Right atrium auricular region (tissue), 2 donors: Measurements from ENCODE around the gene CCT7. TPM values are rescaled to one million over a fixed set of nuclear protein-coding genes. Genes with fewer than 3 reads are reported as not detected.

ENCODE experiments used
- DNase-seq: peaks from one replicate; pipeline ENCODE4 v3.0.0-alpha.2; 2019; ENCODE audit warnings: low spot score
- H3K27ac ChIP-seq, 2 donors: fragments of 200-600 bp; sonication (generic); 1 replicate in 1 of 2; 2 replicates in 1 of 2; pipeline ENCODE4 v1.5.1; 2016 to 2019
- H3K27me3 ChIP-seq, 2 donors: fragments of 200-600 bp; sonication (generic); one replicate each; pipeline versions ENCODE4 v1.5.1 to v1.6.0; 2017 to 2019
- H3K36me3 ChIP-seq: fragments of 200-600 bp; sonication (generic); one replicate; pipeline ENCODE4 v1.5.1; 2016
- H3K4me1 ChIP-seq, 2 donors: fragments of 200-600 bp; sonication (generic); one replicate each; pipeline versions ENCODE4 v1.5.1 to v1.6.0; 2017 to 2019
- H3K4me3 ChIP-seq, 2 donors: fragments of 200-600 bp; sonication (generic); 1 replicate in 1 of 2; 2 replicates in 1 of 2; pipeline ENCODE4 v1.5.1; 2017 to 2019; ENCODE audit warnings: mild to moderate bottlenecking in 1 of 2, moderate library complexity in 1 of 2
- H3K9me3 ChIP-seq, 2 donors: fragments of 200-600 bp; sonication (generic); one replicate each; pipeline ENCODE4 v1.5.1; 2019
- total RNA-seq, 2 donors: library from RNA; depleted of rRNA; stranded (reverse); fragments of >200 nt; gene quantifications; one replicate each; pipeline ENCODE4 v1.1.0, GENCODE V29; 2016
- TF ChIP-seq, protein P1 (sequence below), 2 donors: fragments of 200-600 bp; sonication (generic); IDR thresholded peaks; one replicate each; pipeline ENCODE4 v1.5.1; 2019; ENCODE audit warnings: antibody characterized with exemption in 2 of 2

CCT7 gene
- total RNA-seq, 2 donors from 2014 or later, result 154 to 191 TPM

DNA sequence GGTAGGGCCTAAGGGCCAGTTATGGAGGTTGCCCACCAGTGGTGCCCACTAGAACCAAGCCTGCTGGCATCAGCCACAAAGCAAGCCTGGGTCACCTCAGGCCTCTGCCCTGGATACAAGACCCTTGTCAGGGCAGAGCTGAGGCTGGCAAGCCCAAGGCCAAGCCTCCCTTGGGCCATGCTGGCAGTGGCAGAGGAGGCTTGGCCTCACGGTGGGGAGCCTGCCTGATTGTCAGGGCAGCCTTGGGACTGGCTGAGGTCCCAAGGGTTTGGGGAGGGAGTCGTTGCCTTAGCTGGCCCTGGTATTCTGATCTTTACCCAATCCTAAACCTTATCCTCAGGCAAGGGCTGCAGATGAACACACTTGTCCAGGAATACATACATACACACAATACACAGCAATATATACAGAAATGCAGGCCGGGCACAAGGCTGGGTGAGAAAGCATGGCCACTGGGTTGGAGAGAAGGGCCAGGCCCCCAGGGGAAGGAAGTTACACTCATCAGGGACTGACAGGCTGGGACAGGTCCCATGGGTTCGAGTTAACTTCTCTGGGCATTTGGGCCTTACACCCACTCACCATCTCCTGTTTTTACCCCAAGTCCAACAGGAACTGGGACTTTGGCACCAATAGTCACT is 21.0 kb downstream of the CCT7 start:
- Histone ChIP-seq H3K4me1 (no peaks in the 10 kb centered on the region), H3K9me3 (no peaks in the 10 kb centered on the region), H3K27me3 (no peaks in the 10 kb centered on the region), H3K27ac (no peak overlapping the region), H3K36me3 (peaks cover 48% of the 10 kb centered on the region), H3K4me3 (no peak overlapping the region)
- TF ChIP-seq, protein P1, sequence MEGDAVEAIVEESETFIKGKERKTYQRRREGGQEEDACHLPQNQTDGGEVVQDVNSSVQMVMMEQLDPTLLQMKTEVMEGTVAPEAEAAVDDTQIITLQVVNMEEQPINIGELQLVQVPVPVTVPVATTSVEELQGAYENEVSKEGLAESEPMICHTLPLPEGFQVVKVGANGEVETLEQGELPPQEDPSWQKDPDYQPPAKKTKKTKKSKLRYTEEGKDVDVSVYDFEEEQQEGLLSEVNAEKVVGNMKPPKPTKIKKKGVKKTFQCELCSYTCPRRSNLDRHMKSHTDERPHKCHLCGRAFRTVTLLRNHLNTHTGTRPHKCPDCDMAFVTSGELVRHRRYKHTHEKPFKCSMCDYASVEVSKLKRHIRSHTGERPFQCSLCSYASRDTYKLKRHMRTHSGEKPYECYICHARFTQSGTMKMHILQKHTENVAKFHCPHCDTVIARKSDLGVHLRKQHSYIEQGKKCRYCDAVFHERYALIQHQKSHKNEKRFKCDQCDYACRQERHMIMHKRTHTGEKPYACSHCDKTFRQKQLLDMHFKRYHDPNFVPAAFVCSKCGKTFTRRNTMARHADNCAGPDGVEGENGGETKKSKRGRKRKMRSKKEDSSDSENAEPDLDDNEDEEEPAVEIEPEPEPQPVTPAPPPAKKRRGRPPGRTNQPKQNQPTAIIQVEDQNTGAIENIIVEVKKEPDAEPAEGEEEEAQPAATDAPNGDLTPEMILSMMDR (IDR thresholded peaks at IDR 0.05), result no peak
- no peak for DNase-seq

DNA sequence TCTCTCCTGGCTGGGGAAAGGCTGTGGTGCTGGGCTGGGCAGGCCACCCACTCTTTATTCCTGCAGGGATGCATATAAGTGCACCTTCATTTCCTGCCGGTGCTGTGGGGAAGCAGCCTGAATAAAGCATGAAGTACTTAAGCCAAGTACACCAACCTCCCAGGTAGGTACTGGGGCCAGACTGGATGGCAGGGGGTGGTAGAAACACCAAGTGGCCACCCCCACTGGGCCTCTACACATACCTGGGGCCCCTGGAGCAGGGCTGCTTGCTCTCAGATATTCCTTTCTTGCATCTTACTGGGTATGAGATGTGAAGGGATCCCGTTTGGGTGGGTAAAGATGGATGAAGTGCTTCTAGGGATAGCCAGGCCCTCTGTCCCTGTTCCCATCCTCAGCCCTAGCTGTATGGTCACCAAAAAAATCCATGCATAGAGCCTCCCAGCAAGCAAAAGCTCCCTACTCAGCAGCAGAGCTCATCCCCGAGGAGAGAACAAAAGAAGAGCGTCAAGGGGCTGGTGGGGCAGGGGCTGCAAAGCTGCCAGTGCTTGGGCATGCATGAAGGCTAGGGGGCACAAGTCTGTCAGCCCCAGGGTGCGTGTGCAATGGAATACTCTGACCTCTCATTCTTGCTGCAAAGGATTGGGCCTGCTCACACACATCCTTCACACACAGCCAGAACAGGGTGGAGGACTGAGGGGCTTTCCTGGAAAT is 22.0 kb downstream of the CCT7 start:
- peaks cover 38% of the 10 kb centered on the region for H3K36me3 ChIP-seq
- H3K9me3 ChIP-seq, result no peaks in the 10 kb centered on the region
- H3K4me1 ChIP-seq, result no peaks in the 10 kb centered on the region
- H3K4me3 ChIP-seq, result no peak overlapping the region
- H3K27me3 ChIP-seq, result no peaks in the 10 kb centered on the region
- no peak for DNase-seq
- TF ChIP-seq, protein P1 (IDR thresholded peaks at IDR 0.05), result no peak
- H3K27ac ChIP-seq, result no peak overlapping the region

DNA sequence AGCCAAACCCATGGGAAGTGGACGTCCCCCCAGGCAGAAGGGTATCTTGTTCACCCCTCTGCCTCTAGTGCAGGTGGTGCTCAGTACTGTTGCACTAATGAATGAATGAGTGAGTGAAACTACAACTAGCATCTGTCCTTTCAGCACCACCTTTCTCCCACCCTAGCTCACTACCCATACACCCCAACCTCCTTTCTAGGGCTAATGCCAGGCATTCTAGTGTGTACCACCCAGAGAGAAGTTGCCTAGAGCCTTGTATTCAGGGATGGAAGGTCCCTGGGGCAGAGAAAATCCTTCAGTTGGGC is 22.5 kb downstream of the CCT7 start:
- Histone ChIP-seq H3K4me1 (no peaks in the 10 kb centered on the region), H3K4me3 (no peak overlapping the region), H3K27me3 (no peaks in the 10 kb centered on the region), H3K9me3 (no peaks in the 10 kb centered on the region), H3K27ac (no peak overlapping the region), H3K36me3 (peaks cover 33% of the 10 kb centered on the region)
- TF ChIP-seq, protein P1 (IDR thresholded peaks at IDR 0.05), result no peak
- no peak for DNase-seq

DNA sequence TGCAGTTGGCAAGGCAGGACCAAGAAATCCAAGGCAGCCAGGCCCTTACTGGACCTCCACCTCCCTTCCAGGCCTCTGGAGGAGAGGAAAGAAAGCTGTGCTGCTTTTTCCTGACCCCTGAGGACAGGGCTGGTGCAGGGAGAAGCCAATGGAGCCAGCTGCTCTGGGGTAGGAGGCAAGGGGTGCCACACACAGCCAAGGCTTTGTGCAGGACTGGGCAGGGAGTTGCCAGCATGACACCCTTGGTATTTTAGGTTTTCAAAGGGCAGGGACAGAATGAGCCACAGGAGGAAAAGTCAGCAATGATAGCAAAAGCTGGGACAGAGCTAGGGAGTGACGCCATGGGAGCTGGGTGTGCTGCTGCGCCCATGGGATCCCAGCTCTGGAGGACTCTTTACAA is 22.9 kb downstream of the CCT7 start:
- H3K4me3 ChIP-seq, result no peak overlapping the region
- no peaks in the 10 kb centered on the region for H3K4me1 ChIP-seq
- H3K9me3 ChIP-seq, result no peaks in the 10 kb centered on the region
- TF ChIP-seq, protein P1 (IDR thresholded peaks at IDR 0.05), result no peak
- no peaks in the 10 kb centered on the region for H3K27me3 ChIP-seq
- H3K36me3 ChIP-seq, result peaks cover 31% of the 10 kb centered on the region
- no peak overlapping the region for H3K27ac ChIP-seq
- DNase-seq, result no peak

DNA sequence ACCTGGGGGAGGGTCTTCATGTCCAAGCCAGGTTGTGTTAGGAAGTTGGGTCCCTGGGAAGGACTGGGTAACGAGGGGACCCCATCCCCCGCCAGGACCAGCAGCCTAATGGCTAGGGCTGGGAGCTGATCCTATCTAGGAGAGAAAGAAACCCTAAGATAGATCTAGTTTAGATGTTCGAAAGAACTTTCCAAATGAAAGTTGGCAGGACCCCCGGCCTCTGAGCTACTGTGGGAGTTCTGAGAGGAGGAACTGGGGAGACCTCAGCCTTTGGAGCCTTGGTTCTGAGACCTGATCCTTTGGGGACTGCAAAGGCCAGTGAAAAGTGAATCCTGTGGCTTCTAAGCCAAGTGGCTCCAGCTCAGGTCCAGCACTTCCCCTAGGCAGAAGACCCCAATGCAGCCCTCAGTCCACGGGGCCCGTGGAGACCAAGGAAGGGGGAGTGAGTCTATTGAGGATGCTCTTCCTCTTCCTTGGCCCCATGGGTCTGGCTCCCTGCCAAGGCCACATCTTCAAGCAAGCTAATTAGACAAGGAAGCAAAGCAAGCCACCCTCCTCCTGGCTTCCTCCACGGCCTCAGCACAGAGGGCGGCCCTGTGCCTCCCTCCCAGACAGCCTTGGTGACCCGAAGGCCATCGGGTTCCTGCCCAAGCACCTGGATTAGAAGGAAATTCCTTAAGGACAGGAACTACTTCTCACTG is 23.5 kb downstream of the CCT7 start:
- H3K27ac ChIP-seq, result no peak overlapping the region
- H3K36me3 ChIP-seq, result peaks cover 25% of the 10 kb centered on the region
- H3K9me3 ChIP-seq, result no peaks in the 10 kb centered on the region
- no peaks in the 10 kb centered on the region for H3K27me3 ChIP-seq
- TF ChIP-seq, protein P1 (IDR thresholded peaks at IDR 0.05), result no peak
- no peak for DNase-seq
- no peaks in the 10 kb centered on the region for H3K4me1 ChIP-seq
- no peak overlapping the region for H3K4me3 ChIP-seq
